Measurements from ENCODE around the gene CCDC28B.

CCDC28B gene

GRCh38 chr1:32234792-32235191 lies 34.4 kb downstream of the CCDC28B start:
- DNase-seq (ENCODE audit: low read depth), result no peak
- no peak for TF ChIP-seq CTCF (IDR thresholded peaks at IDR 0.05; ENCODE audit: insufficient read depth, low read depth, low read length, missing control alignments)
- no peak overlapping the region for H3K4me3 ChIP-seq (ENCODE audit: low read length)

- no peak for TF ChIP-seq CTCF (IDR thresholded peaks at IDR 0.05; ENCODE audit: insufficient read depth, low read depth, low read length, missing control alignments)
- no peak for DNase-seq (ENCODE audit: low read depth)
These were observed 38.9 kb downstream of the CCDC28B start for GRCh38 chr1:32239337-32239736.

GRCh38 chr1:32239790-32240139 lies 39.4 kb downstream of the CCDC28B start:
- H3K4me3 ChIP-seq (ENCODE audit: low read length), result no peak overlapping the region
- TF ChIP-seq CTCF (IDR thresholded peaks at IDR 0.05; ENCODE audit: insufficient read depth, low read depth, low read length, missing control alignments), result no peak
- no peak for DNase-seq (ENCODE audit: low read depth)

More at GRCh38 chr1:32239337-32239736, 38.9 kb downstream of the CCDC28B start:
- no peak overlapping the region for H3K4me3 ChIP-seq (ENCODE audit: low read length)

- peak overlapping the region; percentile 51 for H3K4me3 ChIP-seq (ENCODE audit: low read length)
- DNase-seq (ENCODE audit: low read depth), result peak; percentile 40
- no peak for TF ChIP-seq CTCF (IDR thresholded peaks at IDR 0.05; ENCODE audit: insufficient read depth, low read depth, low read length, missing control alignments)
These were observed 40.0 kb downstream of the CCDC28B start for GRCh38 chr1:32240140-32240951.

GRCh38 chr1:32241001-32241763 lies 40.8 kb downstream of the CCDC28B start:
- TF ChIP-seq CTCF (IDR thresholded peaks at IDR 0.05; ENCODE audit: insufficient read depth, low read depth, low read length, missing control alignments), result no peak
- peak overlapping the region; percentile 51 for H3K4me3 ChIP-seq (ENCODE audit: low read length)
- DNase-seq (ENCODE audit: low read depth), result no peak

- H3K4me3 ChIP-seq (ENCODE audit: low read length), result no peak overlapping the region
- DNase-seq (ENCODE audit: low read depth), result no peak
- TF ChIP-seq CTCF (IDR thresholded peaks at IDR 0.05; ENCODE audit: insufficient read depth, low read depth, low read length, missing control alignments), result no peak
These were observed 42.0 kb downstream of the CCDC28B start for GRCh38 chr1:32242341-32242851.

Data from epithelial cell of esophagus (primary cell).